HL-60 (cell line): ENCODE results near the gene INHBE.

Experiments
- CTCF ChIP-seq: IDR thresholded peaks from one replicate; pipeline ENCODE4 v1.5.1; 2011; ENCODE audit warnings: low read length, control low read depth, inconsistent platforms; ENCODE audit not compliant: insufficient read depth
- GABPA ChIP-seq: IDR thresholded peaks from 2 replicates; pipeline ENCODE4 v1.6.1; 2012; ENCODE audit warnings: low read depth
- POLR2AphosphoS5 ChIP-seq: IDR thresholded peaks from 2 replicates; pipeline ENCODE4 v1.6.1; 2012; ENCODE audit warnings: low read depth

- TF ChIP-seq POLR2AphosphoS5 (no peak), CTCF (no peak), GABPA (no peak)
Measured at GRCh38 chr12:57498571-57498970, 43.5 kb downstream of the INHBE start.
